Measurements from ENCODE around the gene ARHGEF17. TPM values are rescaled to one million over a fixed set of nuclear protein-coding genes. Genes with fewer than 3 reads are reported as not detected.

The ARHGEF17 gene
- total and polyA plus RNA-seq, 2 of the 13 experiments (the other 11 are each of a cell fraction or from before 2014, with no cell fraction given): 10.7 to 28.8 TPM

DNA sequence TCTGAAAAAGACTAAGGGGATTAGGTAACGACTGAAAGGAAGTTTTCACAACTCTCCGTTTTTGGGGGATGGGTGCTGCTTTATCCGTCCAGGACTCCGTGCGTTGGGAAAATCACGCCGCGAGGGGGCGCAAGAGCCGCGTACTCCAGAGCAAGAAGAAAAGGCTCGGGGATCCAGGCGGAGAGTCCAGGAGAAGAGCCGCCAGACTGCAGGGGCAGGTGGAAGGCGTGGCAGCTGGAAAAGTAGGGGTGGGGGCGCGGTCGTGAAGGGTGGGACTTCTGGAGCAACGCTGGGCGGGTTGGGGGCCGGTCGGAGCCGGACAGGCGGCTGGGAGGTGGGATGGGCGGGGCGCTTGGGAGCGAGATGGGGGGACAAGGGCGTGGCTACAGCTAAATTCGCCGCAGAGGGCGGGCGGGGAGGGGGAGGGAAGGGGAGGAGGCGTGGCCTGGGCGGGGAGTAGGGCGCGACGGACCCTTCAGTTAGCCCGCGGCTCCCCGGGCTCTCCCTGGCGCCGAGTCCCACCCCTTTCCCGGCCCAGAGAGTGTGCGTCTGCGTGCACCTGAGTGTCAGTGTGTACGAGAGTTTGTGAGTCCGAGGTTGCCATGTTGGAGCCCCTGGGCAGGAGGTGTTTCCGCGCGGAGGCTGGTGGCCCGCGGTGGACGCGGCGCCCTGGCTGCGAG is 613 bp upstream of the ARHGEF17 start (continued):
- TF ChIP-seq NR2C2 (CRISPR knock-in tag; IDR thresholded peaks at IDR 0.05; ENCODE audit: borderline replicate concordance) (peak; percentile 17; the same call in 1 of the 2 replicates), ONECUT2 (CRISPR knock-in tag; IDR thresholded peaks at IDR 0.05) (no peak), ZFAT (CRISPR knock-in tag; conservative IDR thresholded peaks at IDR 0.05) (no peak), ZBTB33 (CRISPR knock-in tag; IDR thresholded peaks at IDR 0.05) (no peak), GLI4 (CRISPR knock-in tag; IDR thresholded peaks at IDR 0.05; ENCODE audit: borderline replicate concordance) (no peak), KMT2B (CRISPR knock-in tag; IDR thresholded peaks at IDR 0.05) (peak; percentile 34; the same call in 1 of the 2 replicates), GFI1 (CRISPR knock-in tag; IDR thresholded peaks at IDR 0.05; ENCODE audit: borderline replicate concordance) (no peak), NFIC (IDR thresholded peaks at IDR 0.05; ENCODE audit: low read length) (no peak), GATAD1 (CRISPR knock-in tag; IDR thresholded peaks at IDR 0.05) (0 out of 2 replicates have a peak, but pooled peaks have one; percentile 9), ZNF543 (CRISPR knock-in tag; IDR thresholded peaks at IDR 0.05) (peak; percentile 44; the same call in 1 of the 2 replicates), RXRB (CRISPR knock-in tag; IDR thresholded peaks at IDR 0.05; ENCODE audit: borderline replicate concordance) (no peak; the same call in none of the 2 replicates), ZNF3 (CRISPR knock-in tag; IDR thresholded peaks at IDR 0.05) (no peak), ZFP37 (CRISPR knock-in tag; IDR thresholded peaks at IDR 0.05; ENCODE audit: borderline replicate concordance) (no peak), ZFY (CRISPR knock-in tag; IDR thresholded peaks at IDR 0.05) (peak; percentile 51; the same call in 1 of the 2 replicates), ZNF441 (CRISPR knock-in tag; IDR thresholded peaks at IDR 0.05; ENCODE audit: borderline replicate concordance) (no peak)
- TF ChIP-seq, protein P1, sequence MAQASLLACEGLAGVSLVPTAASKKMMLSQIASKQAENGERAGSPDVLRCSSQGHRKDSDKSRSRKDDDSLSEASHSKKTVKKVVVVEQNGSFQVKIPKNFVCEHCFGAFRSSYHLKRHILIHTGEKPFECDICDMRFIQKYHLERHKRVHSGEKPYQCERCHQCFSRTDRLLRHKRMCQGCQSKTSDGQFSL (CRISPR knock-in tag; IDR thresholded peaks at IDR 0.05): no peak
- TF ChIP-seq, protein P2, sequence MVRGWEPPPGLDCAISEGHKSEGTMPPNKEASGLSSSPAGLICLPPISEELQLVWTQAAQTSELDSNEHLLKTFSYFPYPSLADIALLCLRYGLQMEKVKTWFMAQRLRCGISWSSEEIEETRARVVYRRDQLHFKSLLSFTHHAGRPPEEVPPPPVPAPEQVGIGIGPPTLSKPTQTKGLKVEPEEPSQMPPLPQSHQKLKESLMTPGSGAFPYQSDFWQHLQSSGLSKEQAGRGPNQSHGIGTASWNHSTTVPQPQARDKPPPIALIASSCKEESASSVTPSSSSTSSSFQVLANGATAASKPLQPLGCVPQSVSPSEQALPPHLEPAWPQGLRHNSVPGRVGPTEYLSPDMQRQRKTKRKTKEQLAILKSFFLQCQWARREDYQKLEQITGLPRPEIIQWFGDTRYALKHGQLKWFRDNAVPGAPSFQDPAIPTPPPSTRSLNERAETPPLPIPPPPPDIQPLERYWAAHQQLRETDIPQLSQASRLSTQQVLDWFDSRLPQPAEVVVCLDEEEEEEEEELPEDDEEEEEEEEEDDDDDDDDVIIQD (CRISPR knock-in tag; IDR thresholded peaks at IDR 0.05; ENCODE audit: low read depth): no peak
- TF ChIP-seq, protein P3, sequence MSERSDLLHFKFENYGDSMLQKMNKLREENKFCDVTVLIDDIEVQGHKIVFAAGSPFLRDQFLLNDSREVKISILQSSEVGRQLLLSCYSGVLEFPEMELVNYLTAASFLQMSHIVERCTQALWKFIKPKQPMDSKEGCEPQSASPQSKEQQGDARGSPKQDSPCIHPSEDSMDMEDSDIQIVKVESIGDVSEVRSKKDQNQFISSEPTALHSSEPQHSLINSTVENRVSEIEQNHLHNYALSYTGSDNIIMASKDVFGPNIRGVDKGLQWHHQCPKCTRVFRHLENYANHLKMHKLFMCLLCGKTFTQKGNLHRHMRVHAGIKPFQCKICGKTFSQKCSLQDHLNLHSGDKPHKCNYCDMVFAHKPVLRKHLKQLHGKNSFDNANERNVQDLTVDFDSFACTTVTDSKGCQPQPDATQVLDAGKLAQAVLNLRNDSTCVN (CRISPR knock-in tag; IDR thresholded peaks at IDR 0.05; ENCODE audit: borderline replicate concordance): no peak; the same call in 1 of the 2 replicates
- TF ChIP-seq, protein P4, sequence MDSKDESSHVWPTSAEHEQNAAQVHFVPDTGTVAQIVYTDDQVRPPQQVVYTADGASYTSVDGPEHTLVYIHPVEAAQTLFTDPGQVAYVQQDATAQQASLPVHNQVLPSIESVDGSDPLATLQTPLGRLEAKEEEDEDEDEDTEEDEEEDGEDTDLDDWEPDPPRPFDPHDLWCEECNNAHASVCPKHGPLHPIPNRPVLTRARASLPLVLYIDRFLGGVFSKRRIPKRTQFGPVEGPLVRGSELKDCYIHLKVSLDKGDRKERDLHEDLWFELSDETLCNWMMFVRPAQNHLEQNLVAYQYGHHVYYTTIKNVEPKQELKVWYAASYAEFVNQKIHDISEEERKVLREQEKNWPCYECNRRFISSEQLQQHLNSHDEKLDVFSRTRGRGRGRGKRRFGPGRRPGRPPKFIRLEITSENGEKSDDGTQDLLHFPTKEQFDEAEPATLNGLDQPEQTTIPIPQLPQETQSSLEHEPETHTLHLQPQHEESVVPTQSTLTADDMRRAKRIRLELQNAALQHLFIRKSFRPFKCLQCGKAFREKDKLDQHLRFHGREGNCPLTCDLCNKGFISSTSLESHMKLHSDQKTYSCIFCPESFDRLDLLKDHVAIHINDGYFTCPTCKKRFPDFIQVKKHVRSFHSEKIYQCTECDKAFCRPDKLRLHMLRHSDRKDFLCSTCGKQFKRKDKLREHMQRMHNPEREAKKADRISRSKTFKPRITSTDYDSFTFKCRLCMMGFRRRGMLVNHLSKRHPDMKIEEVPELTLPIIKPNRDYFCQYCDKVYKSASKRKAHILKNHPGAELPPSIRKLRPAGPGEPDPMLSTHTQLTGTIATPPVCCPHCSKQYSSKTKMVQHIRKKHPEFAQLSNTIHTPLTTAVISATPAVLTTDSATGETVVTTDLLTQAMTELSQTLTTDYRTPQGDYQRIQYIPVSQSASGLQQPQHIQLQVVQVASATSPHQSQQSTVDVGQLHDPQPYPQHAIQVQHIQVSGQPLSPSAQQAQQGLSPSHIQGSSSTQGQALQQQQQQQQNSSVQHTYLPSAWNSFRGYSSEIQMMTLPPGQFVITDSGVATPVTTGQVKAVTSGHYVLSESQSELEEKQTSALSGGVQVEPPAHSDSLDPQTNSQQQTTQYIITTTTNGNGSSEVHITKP (CRISPR knock-in tag; IDR thresholded peaks at IDR 0.05; ENCODE audit: low read depth): no peak

Measured in HepG2 (cell line).